ENCODE data around the gene ARHGEF33.

ARHGEF33 gene

GRCh38 chr2:39018638-39019037, 129.0 kb downstream of the ARHGEF33 start:
- no peak for DNase-seq (ENCODE audit: low read depth)
- in situ Hi-C loops (cut with HindIII; ENCODE audit: low sequenced_read_pairs) = no loop called here
- TF ChIP-seq, protein P1, sequence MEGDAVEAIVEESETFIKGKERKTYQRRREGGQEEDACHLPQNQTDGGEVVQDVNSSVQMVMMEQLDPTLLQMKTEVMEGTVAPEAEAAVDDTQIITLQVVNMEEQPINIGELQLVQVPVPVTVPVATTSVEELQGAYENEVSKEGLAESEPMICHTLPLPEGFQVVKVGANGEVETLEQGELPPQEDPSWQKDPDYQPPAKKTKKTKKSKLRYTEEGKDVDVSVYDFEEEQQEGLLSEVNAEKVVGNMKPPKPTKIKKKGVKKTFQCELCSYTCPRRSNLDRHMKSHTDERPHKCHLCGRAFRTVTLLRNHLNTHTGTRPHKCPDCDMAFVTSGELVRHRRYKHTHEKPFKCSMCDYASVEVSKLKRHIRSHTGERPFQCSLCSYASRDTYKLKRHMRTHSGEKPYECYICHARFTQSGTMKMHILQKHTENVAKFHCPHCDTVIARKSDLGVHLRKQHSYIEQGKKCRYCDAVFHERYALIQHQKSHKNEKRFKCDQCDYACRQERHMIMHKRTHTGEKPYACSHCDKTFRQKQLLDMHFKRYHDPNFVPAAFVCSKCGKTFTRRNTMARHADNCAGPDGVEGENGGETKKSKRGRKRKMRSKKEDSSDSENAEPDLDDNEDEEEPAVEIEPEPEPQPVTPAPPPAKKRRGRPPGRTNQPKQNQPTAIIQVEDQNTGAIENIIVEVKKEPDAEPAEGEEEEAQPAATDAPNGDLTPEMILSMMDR (IDR thresholded peaks at IDR 0.05; ENCODE audit: low read depth, low read length, missing control alignments) = no peak
- H3K4me3 ChIP-seq (ENCODE audit: low read depth, low read length) = no peak overlapping the region

- in situ Hi-C loops (cut with HindIII; ENCODE audit: low sequenced_read_pairs) = no loop called here
- no peak for DNase-seq (ENCODE audit: low read depth)
These were observed 130.7 kb downstream of the ARHGEF33 start for GRCh38 chr2:39020383-39020782.

GRCh38 chr2:39022642-39023235, 133.1 kb downstream of the ARHGEF33 start:
- no peak for DNase-seq (ENCODE audit: low read depth)
- TF ChIP-seq, protein P1 (IDR thresholded peaks at IDR 0.05; ENCODE audit: low read depth, low read length, missing control alignments) = no peak
- no peak overlapping the region for H3K4me3 ChIP-seq (ENCODE audit: low read depth, low read length)
- in situ Hi-C loops (cut with HindIII; ENCODE audit: low sequenced_read_pairs) = no loop called here

More at GRCh38 chr2:39020383-39020782, 130.7 kb downstream of the ARHGEF33 start:
- TF ChIP-seq, protein P1 (IDR thresholded peaks at IDR 0.05; ENCODE audit: low read depth, low read length, missing control alignments) = no peak
- no peak overlapping the region for H3K4me3 ChIP-seq (ENCODE audit: low read depth, low read length)

DNA sequence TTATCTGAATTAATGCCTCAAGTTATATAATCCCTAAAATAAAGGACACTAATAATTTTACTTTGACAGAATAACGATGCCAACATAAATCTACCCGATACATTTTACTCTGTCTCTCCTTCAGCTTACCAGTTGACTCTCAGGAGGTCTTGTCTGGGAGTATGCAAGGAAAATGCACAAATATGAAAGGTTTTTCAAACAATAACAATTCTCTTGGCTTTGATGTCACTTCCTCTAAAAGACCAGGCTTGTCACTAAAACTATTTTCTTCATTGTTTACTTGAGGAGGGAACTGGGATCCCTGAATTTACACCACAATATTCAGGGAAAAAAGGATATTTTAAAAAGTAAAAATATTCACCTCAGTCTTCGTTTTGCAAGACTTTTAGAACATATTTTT, 134.0 kb downstream of the ARHGEF33 start:
- in situ Hi-C loops (cut with HindIII; ENCODE audit: low sequenced_read_pairs) = no loop called here
- DNase-seq (ENCODE audit: low read depth) = no peak
- H3K4me3 ChIP-seq (ENCODE audit: low read depth, low read length) = no peak overlapping the region
- TF ChIP-seq, protein P1 (IDR thresholded peaks at IDR 0.05; ENCODE audit: low read depth, low read length, missing control alignments) = no peak

DNA sequence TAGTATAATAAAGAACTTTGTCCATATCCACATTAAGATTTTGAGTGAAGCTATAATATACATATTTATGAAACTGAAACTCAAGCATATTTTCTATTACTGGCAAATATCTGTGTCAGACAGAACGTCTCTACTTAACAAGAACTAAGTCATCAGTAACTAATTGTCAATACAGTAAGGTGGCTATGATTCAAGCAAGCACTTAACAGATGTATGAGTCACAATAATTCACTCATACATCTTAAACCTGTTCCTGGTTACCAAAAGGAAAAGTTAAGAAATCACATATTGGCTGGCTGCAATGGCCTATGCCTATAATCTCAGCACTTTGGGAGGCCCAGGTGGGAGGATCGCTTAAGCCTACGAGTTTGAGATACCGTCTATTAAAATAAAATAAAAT, 135.2 kb downstream of the ARHGEF33 start:
- TF ChIP-seq, protein P1 (IDR thresholded peaks at IDR 0.05; ENCODE audit: low read depth, low read length, missing control alignments) = no peak
- H3K4me3 ChIP-seq (ENCODE audit: low read depth, low read length) = no peak overlapping the region
- no peak for DNase-seq (ENCODE audit: low read depth)
- in situ Hi-C loops (cut with HindIII; ENCODE audit: low sequenced_read_pairs) = no loop called here
